PC-9 (cell line): ENCODE measurements around the gene CHCHD4. TPM values are rescaled to one million over a fixed set of nuclear protein-coding genes. Genes with fewer than 3 reads are reported as not detected.

Experiments used
- BruUV-seq: library from RNA; stranded (reverse); fragments of 400-500 nt; replicated peaks from 2 replicates; lab custom pipeline; 2021; lab: Mats Ljungman, UMichigan
- CTCF ChIA-PET: fragments of 300-600 bp; sonication (Branson Sonifier 250); formaldehyde crosslinking; loops from one replicate; lab custom pipeline; 2022; ENCODE audit warnings: antibody characterized with exemption; lab: Charles Lee
- POLR2A ChIA-PET: fragments of 300-600 bp; sonication (Branson Sonifier 250); formaldehyde crosslinking; loops from one replicate; lab custom pipeline; 2022; ENCODE audit warnings: antibody characterized with exemption; ENCODE audit not compliant: unreplicated experiment; lab: Charles Lee
- DNase-seq, 2 experiments: peaks; one replicate each; pipeline versions ENCODE4 v3.0.0 to v3.0.0-alpha.2; 2015 to 2022; ENCODE audit warnings: mixed read lengths in 1 of 2
- H2AFZ ChIP-seq: fragments of 200-600 bp; sonication (generic); 2 replicates; pipeline ENCODE4 v1.8.1; 2017; ENCODE audit warnings: antibody characterized with exemption
- H3F3A ChIP-seq: fragments of 200-600 bp; sonication (generic); 2 replicates; pipeline ENCODE4 v1.8.1; 2017; ENCODE audit warnings: antibody characterized with exemption, mild to moderate bottlenecking, low read depth; ENCODE audit not compliant: insufficient read depth
- H3K27ac ChIP-seq: fragments of 200-600 bp; sonication (generic); 2 replicates; pipeline ENCODE4 v1.6.1; 2016; ENCODE audit warnings: mixed run types
- H3K27me3 ChIP-seq: fragments of 200-600 bp; sonication (generic); 2 replicates; pipeline ENCODE4 v1.6.1; 2016; ENCODE audit warnings: low read depth, mixed run types; ENCODE audit not compliant: insufficient read depth
- H3K36me3 ChIP-seq: fragments of 200-600 bp; sonication (generic); 2 replicates; pipeline ENCODE4 v1.6.1; 2016; ENCODE audit warnings: low read depth, mixed run types
- H3K4me1 ChIP-seq: fragments of 200-600 bp; sonication (generic); replicated peaks from 2 replicates; pipeline ENCODE4 v1.6.1; 2016; ENCODE audit warnings: mixed run types; ENCODE audit not compliant: insufficient read depth
- H3K4me2 ChIP-seq: fragments of 200-600 bp; sonication (generic); 2 replicates; pipeline ENCODE4 v1.6.1; 2017; ENCODE audit warnings: mixed run types
- H3K4me3 ChIP-seq: fragments of 200-600 bp; sonication (generic); 2 replicates; pipeline ENCODE4 v1.6.1; 2016; ENCODE audit warnings: mixed run types
- H3K79me2 ChIP-seq: fragments of 200-600 bp; sonication (generic); 2 replicates; pipeline ENCODE4 v1.6.1; 2017; ENCODE audit warnings: low read depth, mixed run types
- H3K9me2 ChIP-seq: fragments of 200-600 bp; sonication (generic); 2 replicates; pipeline ENCODE4 v1.8.1; 2017; ENCODE audit warnings: mild to moderate bottlenecking; ENCODE audit not compliant: insufficient read depth
- H3K9me3 ChIP-seq: fragments of 200-600 bp; sonication (generic); 2 replicates; pipeline ENCODE4 v1.8.1; 2016; ENCODE audit warnings: low read depth; ENCODE audit not compliant: insufficient read depth
- H4K20me1 ChIP-seq: fragments of 200-600 bp; sonication (generic); 2 replicates; pipeline ENCODE4 v1.8.1; 2017; ENCODE audit not compliant: insufficient read depth
- EZH2 ChIP-seq: fragments of 200-600 bp; sonication (generic); IDR thresholded peaks from 2 replicates; pipeline ENCODE4 v1.8.0; 2017; ENCODE audit warnings: antibody characterized with exemption, low read depth
- intact Hi-C: fragments of 100-400 bp; cut with micrococcal nuclease; formaldehyde crosslinking; loops from one replicate; pipeline ENCODE4 v1.10.0; 2022; ENCODE audit not compliant: unreplicated experiment
- total RNA-seq: library from RNA; stranded (reverse); gene quantifications from 2 replicates; pipeline ENCODE4 v1.2.3, GENCODE V29; 2021
- TF ChIP-seq, protein P1 (sequence below): fragments of 200-600 bp; sonication (generic); conservative IDR thresholded peaks from 2 replicates; pipeline ENCODE4 v1.6.1; 2017; ENCODE audit warnings: mixed run types, antibody characterized with exemption, mild to moderate bottlenecking, moderate library complexity

Gene CHCHD4
- total RNA-seq, 1 experiment from 2014 or later: 17.6 TPM

GRCh38 chr3:14127516-14128161 is 3.0 kb upstream of the CHCHD4 start:
- Histone ChIP-seq H3K9me3 (no peaks in the 10 kb centered on the region), H4K20me1 (peaks cover 37% of the 10 kb centered on the region), H3K27me3 (no peaks in the 10 kb centered on the region), H3K4me1 (peaks cover 24% of the 10 kb centered on the region), H3K4me2 (no peak overlapping the region; the same call in 1 of the 2 replicates), H3K36me3 (peaks cover 36% of the 10 kb centered on the region), H3K4me3 (no peak overlapping the region), H3F3A (peaks cover 11% of the 10 kb centered on the region; the same call in 1 of the 2 replicates), H2AFZ (no peak overlapping the region), H3K27ac (no peak overlapping the region), H3K9me2 (no peaks in the 10 kb centered on the region), H3K79me2 (peaks cover 62% of the 10 kb centered on the region)
- TF ChIP-seq, protein P1, sequence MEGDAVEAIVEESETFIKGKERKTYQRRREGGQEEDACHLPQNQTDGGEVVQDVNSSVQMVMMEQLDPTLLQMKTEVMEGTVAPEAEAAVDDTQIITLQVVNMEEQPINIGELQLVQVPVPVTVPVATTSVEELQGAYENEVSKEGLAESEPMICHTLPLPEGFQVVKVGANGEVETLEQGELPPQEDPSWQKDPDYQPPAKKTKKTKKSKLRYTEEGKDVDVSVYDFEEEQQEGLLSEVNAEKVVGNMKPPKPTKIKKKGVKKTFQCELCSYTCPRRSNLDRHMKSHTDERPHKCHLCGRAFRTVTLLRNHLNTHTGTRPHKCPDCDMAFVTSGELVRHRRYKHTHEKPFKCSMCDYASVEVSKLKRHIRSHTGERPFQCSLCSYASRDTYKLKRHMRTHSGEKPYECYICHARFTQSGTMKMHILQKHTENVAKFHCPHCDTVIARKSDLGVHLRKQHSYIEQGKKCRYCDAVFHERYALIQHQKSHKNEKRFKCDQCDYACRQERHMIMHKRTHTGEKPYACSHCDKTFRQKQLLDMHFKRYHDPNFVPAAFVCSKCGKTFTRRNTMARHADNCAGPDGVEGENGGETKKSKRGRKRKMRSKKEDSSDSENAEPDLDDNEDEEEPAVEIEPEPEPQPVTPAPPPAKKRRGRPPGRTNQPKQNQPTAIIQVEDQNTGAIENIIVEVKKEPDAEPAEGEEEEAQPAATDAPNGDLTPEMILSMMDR: no peak
- no peak for TF ChIP-seq EZH2
- no peak for DNase-seq
- CTCF ChIA-PET: no interaction called here
- intact Hi-C loops: no loop called here
- POLR2A ChIA-PET: interaction anchor here (0.6 kb wide), 1 partner anchor 106 kb away, joined by 3 read pairs; no protein-coding TSS in a partner anchor
- no TSS peak for BruUV-seq

GRCh38 chr3:14126887-14127505 is 2.3 kb upstream of the CHCHD4 start:
- peak overlapping the region; percentile 87; the same call in 1 of the 2 replicates for H3K4me3 ChIP-seq
- H2AFZ ChIP-seq: no peak overlapping the region
- POLR2A ChIA-PET: interaction anchor here (0.5 to 0.7 kb wide), 3 partner anchors 105 to 525 kb away, joined by 3 read pairs; partner anchors contain the start of gene CCDC174
- BruUV-seq: no TSS peak
- intact Hi-C loops: no loop called here
- H3K36me3 ChIP-seq: peaks cover 40% of the 10 kb centered on the region
- no peaks in the 10 kb centered on the region for H3K9me3 ChIP-seq
- peak overlapping the region; percentile 62; the same call in 1 of the 2 replicates for H3K27ac ChIP-seq
- H3K79me2 ChIP-seq: peaks cover 68% of the 10 kb centered on the region
- no peaks in the 10 kb centered on the region for H3K9me2 ChIP-seq
- no peak for TF ChIP-seq EZH2
- TF ChIP-seq, protein P1: no peak
- H3K4me1 ChIP-seq: peaks cover 24% of the 10 kb centered on the region
- DNase-seq: no peak
- H4K20me1 ChIP-seq: peaks cover 37% of the 10 kb centered on the region
- no peaks in the 10 kb centered on the region for H3K27me3 ChIP-seq
- peaks cover 11% of the 10 kb centered on the region; the same call in 1 of the 2 replicates for H3F3A ChIP-seq
- CTCF ChIA-PET: no interaction called here
- H3K4me2 ChIP-seq: peak overlapping the region; percentile 88

GRCh38 chr3:14126017-14126886 is 1.6 kb upstream of the CHCHD4 start:
- H3K27ac ChIP-seq: peak overlapping the region; percentile 62
- H3K9me3 ChIP-seq: no peaks in the 10 kb centered on the region
- peaks cover 24% of the 10 kb centered on the region for H3K4me1 ChIP-seq
- no peaks in the 10 kb centered on the region for H3K27me3 ChIP-seq
- TF ChIP-seq, protein P1: no peak
- TF ChIP-seq EZH2: no peak
- CTCF ChIA-PET: interaction anchor here (1.3 to 1.4 kb wide), 2 partner anchors 77 to 230 kb away, joined by 5 to 9 read pairs; no protein-coding TSS in a partner anchor
- no peak for DNase-seq
- H4K20me1 ChIP-seq: peaks cover 32% of the 10 kb centered on the region
- peak overlapping the region; percentile 87 for H3K4me3 ChIP-seq
- H3K79me2 ChIP-seq: peaks cover 74% of the 10 kb centered on the region
- no TSS peak for BruUV-seq
- H2AFZ ChIP-seq: no peak overlapping the region
- peaks cover 47% of the 10 kb centered on the region for H3K36me3 ChIP-seq
- peak overlapping the region; percentile 88 for H3K4me2 ChIP-seq
- H3K9me2 ChIP-seq: no peaks in the 10 kb centered on the region
- H3F3A ChIP-seq: peaks cover 11% of the 10 kb centered on the region; the same call in 1 of the 2 replicates
- POLR2A ChIA-PET: interaction anchor here (0.5 to 1.7 kb wide), 9 partner anchors 10 to 1655 kb away, joined by 3 to 25 read pairs (median 4); partner anchors contain the start of genes CCDC174, LSM3 and XPC
- intact Hi-C loops: no loop called here
